ENCODE data around the gene CASP1.

DNA sequence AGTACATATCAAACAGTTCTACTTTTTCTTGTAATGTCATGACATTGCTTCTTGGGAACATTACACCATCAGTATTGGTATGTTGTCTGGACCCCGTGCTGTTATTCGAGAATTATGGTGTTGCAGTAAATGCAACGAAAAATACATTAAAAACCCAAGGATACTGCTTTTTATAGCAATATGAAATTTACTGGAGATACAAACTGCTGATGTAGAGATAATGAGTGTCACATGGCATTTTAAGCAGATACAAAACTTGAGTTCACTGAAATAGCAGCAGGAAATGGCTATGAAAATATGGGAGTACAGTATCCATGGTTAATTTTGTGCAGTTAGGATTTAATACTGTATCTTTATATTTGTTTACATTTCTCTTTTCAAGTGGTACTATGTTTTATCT, 17.5 kb upstream of the CASP1 start:
- TF ChIP-seq POLR2A (IDR thresholded peaks at IDR 0.05; ENCODE audit: low read length): no peak
- no peak for TF ChIP-seq GATA1 (IDR thresholded peaks at IDR 0.05; ENCODE audit: low read depth, low read length)
